Measurements from ENCODE around the gene CTDSPL2.

CTDSPL2 gene

GRCh38 chr15:44426975-44427755 is at the start of gene CTDSPL2:
CTDSPL2 (plus strand) TSS chr15:44427629; CDS start chr15:44459015, 31,386 bp downstream.
- TF ChIP-seq GATA3 (IDR thresholded peaks at IDR 0.05; ENCODE audit: low read depth, low read length) (no peak), GATA2 (IDR thresholded peaks at IDR 0.05; ENCODE audit: low read depth, low read length) (peak; percentile 26; the same call in 1 of the 2 replicates)

- TF ChIP-seq GATA2 (IDR thresholded peaks at IDR 0.05; ENCODE audit: low read depth, low read length) (no peak), GATA3 (IDR thresholded peaks at IDR 0.05; ENCODE audit: low read depth, low read length) (no peak)
Observed at GRCh38 chr15:44381236-44381635, 46.2 kb upstream of the CTDSPL2 start.

- TF ChIP-seq GATA3 (IDR thresholded peaks at IDR 0.05; ENCODE audit: low read depth, low read length) (no peak), GATA2 (IDR thresholded peaks at IDR 0.05; ENCODE audit: low read depth, low read length) (no peak)
Observed at GRCh38 chr15:44385344-44385942, 42.0 kb upstream of the CTDSPL2 start.

- TF ChIP-seq GATA3 (IDR thresholded peaks at IDR 0.05; ENCODE audit: low read depth, low read length) (no peak), GATA2 (IDR thresholded peaks at IDR 0.05; ENCODE audit: low read depth, low read length) (no peak)
Observed at GRCh38 chr15:44394062-44394461, 33.4 kb upstream of the CTDSPL2 start.

GRCh38 chr15:44394562-44394961 is 32.9 kb upstream of the CTDSPL2 start:
- TF ChIP-seq GATA3 (IDR thresholded peaks at IDR 0.05; ENCODE audit: low read depth, low read length) = no peak
- TF ChIP-seq GATA2 (IDR thresholded peaks at IDR 0.05; ENCODE audit: low read depth, low read length) = no peak

- TF ChIP-seq GATA3 (IDR thresholded peaks at IDR 0.05; ENCODE audit: low read depth, low read length) (no peak), GATA2 (IDR thresholded peaks at IDR 0.05; ENCODE audit: low read depth, low read length) (no peak)
Observed at GRCh38 chr15:44397869-44398268, 29.6 kb upstream of the CTDSPL2 start.

- no peak for TF ChIP-seq GATA2 (IDR thresholded peaks at IDR 0.05; ENCODE audit: low read depth, low read length)
- no peak for TF ChIP-seq GATA3 (IDR thresholded peaks at IDR 0.05; ENCODE audit: low read depth, low read length)
Observed at GRCh38 chr15:44414001-44414400, 13.4 kb upstream of the CTDSPL2 start.

- TF ChIP-seq GATA3 (IDR thresholded peaks at IDR 0.05; ENCODE audit: low read depth, low read length) (no peak), GATA2 (IDR thresholded peaks at IDR 0.05; ENCODE audit: low read depth, low read length) (no peak)
Observed at GRCh38 chr15:44427756-44428724, 611 bp downstream of the CTDSPL2 start.

- no peak for TF ChIP-seq GATA2 (IDR thresholded peaks at IDR 0.05; ENCODE audit: low read depth, low read length)
- no peak for TF ChIP-seq GATA3 (IDR thresholded peaks at IDR 0.05; ENCODE audit: low read depth, low read length)
Observed at GRCh38 chr15:44435893-44436667, 8.7 kb downstream of the CTDSPL2 start.

GRCh38 chr15:44438402-44438801 is 11.0 kb downstream of the CTDSPL2 start:
- no peak for TF ChIP-seq GATA2 (IDR thresholded peaks at IDR 0.05; ENCODE audit: low read depth, low read length)

GRCh38 chr15:44441095-44441501 is 13.7 kb downstream of the CTDSPL2 start:
- TF ChIP-seq GATA2 (IDR thresholded peaks at IDR 0.05; ENCODE audit: low read depth, low read length) (no peak), GATA3 (IDR thresholded peaks at IDR 0.05; ENCODE audit: low read depth, low read length) (no peak)

- TF ChIP-seq GATA2 (IDR thresholded peaks at IDR 0.05; ENCODE audit: low read depth, low read length) (no peak), GATA3 (IDR thresholded peaks at IDR 0.05; ENCODE audit: low read depth, low read length) (no peak)
Observed at GRCh38 chr15:44443515-44443914, 16.1 kb downstream of the CTDSPL2 start.

GRCh38 chr15:44447772-44448376 is 20.4 kb downstream of the CTDSPL2 start:
- TF ChIP-seq GATA3 (IDR thresholded peaks at IDR 0.05; ENCODE audit: low read depth, low read length) (no peak), GATA2 (IDR thresholded peaks at IDR 0.05; ENCODE audit: low read depth, low read length) (no peak)

Data from SH-SY5Y (cell line).